Parathyroid adenoma (tissue), 2 donors: ENCODE data around the gene CYYR1.

ENCODE experiments used
- H2AFZ ChIP-seq: fragments of 300-600 bp; sonication (generic); one replicate; pipeline ENCODE4 v1.7.0; 2017; ENCODE audit warnings: antibody characterized with exemption, mild to moderate bottlenecking
- H3K27ac ChIP-seq: fragments of 300-600 bp; sonication (generic); one replicate; pipeline ENCODE4 v1.7.0; 2017
- H3K27me3 ChIP-seq: fragments of 300-600 bp; sonication (generic); one replicate; pipeline ENCODE4 v1.7.0; 2017; ENCODE audit warnings: low read length; ENCODE audit not compliant: control insufficient read depth, insufficient read depth
- H3K36me3 ChIP-seq: fragments of 300-600 bp; sonication (generic); one replicate; pipeline ENCODE4 v1.7.0; 2017; ENCODE audit warnings: low read length; ENCODE audit not compliant: control insufficient read depth, insufficient read depth
- H3K4me1 ChIP-seq: fragments of 300-600 bp; sonication (generic); one replicate; pipeline ENCODE4 v1.7.0; 2017; ENCODE audit warnings: control low read depth
- H3K4me2 ChIP-seq: fragments of 300-600 bp; sonication (generic); one replicate; pipeline ENCODE4 v1.7.0; 2017; ENCODE audit warnings: low read length
- H3K4me3 ChIP-seq: fragments of 300-600 bp; sonication (generic); one replicate; pipeline ENCODE4 v1.7.0; 2017; ENCODE audit warnings: low read depth, low read length
- H3K79me2 ChIP-seq: fragments of 300-600 bp; sonication (generic); one replicate; pipeline ENCODE4 v1.7.0; 2017; ENCODE audit warnings: control low read depth
- H3K9ac ChIP-seq: fragments of 300-600 bp; sonication (generic); one replicate; pipeline ENCODE4 v1.7.0; 2017; ENCODE audit warnings: mild to moderate bottlenecking
- H3K9me3 ChIP-seq: fragments of 300-600 bp; sonication (generic); one replicate; pipeline ENCODE4 v1.7.0; 2017; ENCODE audit warnings: low read length; ENCODE audit not compliant: control insufficient read depth
- TF ChIP-seq, protein P1 (sequence below): fragments of 300-600 bp; sonication (generic); IDR thresholded peaks from one replicate; pipeline ENCODE4 v1.7.0; 2017; ENCODE audit warnings: antibody characterized with exemption, mild to moderate bottlenecking
- donor health status: primary hyperparathyroidism.

CYYR1 gene

DNA sequence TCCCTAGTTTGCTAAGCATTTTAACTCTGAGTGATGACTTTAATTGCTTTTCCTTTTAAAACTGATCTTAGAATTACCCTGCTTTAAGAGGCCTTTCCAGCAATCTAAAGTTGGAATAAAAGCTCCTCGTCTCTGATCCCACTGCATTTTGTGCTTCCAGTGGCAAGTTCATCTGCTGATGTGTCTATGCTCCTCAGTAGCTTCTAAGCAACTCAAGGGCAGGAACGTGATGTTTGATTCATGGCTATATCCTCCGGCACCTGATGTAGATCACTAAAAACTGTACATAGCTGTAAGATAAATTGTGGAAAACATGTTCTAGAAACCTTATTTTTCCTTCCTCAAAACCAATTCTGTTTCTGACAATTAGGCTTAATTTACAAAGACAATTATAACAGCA is 12.5 kb downstream of the CYYR1 start:
- H3K27ac ChIP-seq: no peak overlapping the region
- no peak overlapping the region for H2AFZ ChIP-seq

DNA sequence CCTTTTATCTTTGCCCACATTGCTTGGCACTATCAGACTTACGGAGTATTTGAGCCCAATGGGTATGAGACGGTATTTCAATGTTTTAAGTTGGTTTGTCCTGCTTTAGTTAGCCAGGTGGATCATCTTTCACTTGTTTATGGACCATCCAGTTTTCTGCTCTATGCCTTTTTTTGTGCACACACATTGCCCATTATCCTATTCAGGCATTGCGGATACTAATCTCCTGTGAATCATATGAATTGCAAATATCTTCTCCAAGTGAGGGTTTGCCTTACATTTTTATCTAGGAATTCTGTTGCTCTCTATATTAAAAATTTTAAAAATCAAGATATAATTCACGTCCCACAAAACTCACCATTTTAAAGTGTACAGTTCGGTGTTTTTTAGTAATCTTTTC is 14.0 kb downstream of the CYYR1 start:
- TF ChIP-seq, protein P1, sequence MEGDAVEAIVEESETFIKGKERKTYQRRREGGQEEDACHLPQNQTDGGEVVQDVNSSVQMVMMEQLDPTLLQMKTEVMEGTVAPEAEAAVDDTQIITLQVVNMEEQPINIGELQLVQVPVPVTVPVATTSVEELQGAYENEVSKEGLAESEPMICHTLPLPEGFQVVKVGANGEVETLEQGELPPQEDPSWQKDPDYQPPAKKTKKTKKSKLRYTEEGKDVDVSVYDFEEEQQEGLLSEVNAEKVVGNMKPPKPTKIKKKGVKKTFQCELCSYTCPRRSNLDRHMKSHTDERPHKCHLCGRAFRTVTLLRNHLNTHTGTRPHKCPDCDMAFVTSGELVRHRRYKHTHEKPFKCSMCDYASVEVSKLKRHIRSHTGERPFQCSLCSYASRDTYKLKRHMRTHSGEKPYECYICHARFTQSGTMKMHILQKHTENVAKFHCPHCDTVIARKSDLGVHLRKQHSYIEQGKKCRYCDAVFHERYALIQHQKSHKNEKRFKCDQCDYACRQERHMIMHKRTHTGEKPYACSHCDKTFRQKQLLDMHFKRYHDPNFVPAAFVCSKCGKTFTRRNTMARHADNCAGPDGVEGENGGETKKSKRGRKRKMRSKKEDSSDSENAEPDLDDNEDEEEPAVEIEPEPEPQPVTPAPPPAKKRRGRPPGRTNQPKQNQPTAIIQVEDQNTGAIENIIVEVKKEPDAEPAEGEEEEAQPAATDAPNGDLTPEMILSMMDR: no peak
- no peaks in the 10 kb centered on the region for H3K36me3 ChIP-seq
- H3K9ac ChIP-seq: no peak overlapping the region
- no peak overlapping the region for H3K4me3 ChIP-seq
- no peak overlapping the region for H3K27ac ChIP-seq
- no peak overlapping the region for H3K4me2 ChIP-seq
- no peaks in the 10 kb centered on the region for H3K4me1 ChIP-seq
- H2AFZ ChIP-seq: no peak overlapping the region
- H3K9me3 ChIP-seq: no peaks in the 10 kb centered on the region
- no peaks in the 10 kb centered on the region for H3K79me2 ChIP-seq
- H3K27me3 ChIP-seq: no peaks in the 10 kb centered on the region

More for the DNA sequence above, 12.5 kb downstream of the CYYR1 start:
- no peaks in the 10 kb centered on the region for H3K36me3 ChIP-seq
- H3K9me3 ChIP-seq: no peaks in the 10 kb centered on the region
- H3K27me3 ChIP-seq: no peaks in the 10 kb centered on the region
- TF ChIP-seq, protein P1: no peak
- H3K4me2 ChIP-seq: no peak overlapping the region
- H3K4me1 ChIP-seq: no peaks in the 10 kb centered on the region
- no peak overlapping the region for H3K4me3 ChIP-seq
- H3K9ac ChIP-seq: no peak overlapping the region
- H3K79me2 ChIP-seq: no peaks in the 10 kb centered on the region

DNA sequence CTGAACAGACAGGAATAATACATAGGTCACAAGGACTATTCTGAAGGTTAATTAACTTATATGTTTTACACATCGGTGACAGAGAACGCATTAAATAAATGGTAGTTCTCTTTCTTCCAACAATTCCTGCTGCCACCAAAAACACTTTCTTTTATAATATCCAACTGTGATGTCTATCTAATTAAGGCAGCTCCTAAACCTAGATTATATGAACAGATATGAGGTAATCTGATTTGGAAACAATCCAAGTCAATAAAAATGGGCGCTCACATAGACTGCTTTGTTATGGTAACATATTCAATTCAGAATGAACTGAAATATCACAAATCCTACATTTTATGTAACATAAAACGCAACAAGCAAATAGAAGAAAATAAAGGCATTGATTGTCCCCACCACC is 16.0 kb downstream of the CYYR1 start:
- H3K27ac ChIP-seq: no peak overlapping the region
- no peaks in the 10 kb centered on the region for H3K27me3 ChIP-seq

DNA sequence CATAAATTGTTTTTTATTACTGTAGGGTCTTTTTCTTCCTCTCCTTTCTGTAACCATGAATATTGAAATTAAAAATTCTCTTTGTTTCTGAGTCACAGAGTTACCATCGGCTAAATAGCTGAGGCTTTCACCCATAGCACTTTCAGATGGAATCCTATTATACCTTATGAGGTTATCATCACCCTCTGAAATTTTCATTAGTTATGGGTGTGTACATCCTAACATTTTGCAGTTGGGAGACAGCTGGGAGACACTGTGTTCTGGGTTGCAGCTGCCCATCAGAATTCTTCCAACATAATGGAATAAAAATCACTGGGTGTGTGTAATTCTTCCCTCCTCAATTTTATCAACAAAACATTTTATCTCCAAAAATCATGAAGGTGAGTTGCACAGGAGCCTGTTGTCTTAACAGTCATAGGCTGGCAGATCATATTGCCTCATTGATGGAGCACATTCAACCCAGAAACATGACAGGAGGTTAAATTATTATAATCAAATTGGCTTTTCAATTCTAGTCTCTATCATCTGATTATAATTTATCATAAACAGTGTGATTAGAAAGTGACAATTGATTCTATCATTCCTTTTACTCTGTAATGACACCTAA is 17.4 kb downstream of the CYYR1 start:
- no peak overlapping the region for H3K27ac ChIP-seq
- H2AFZ ChIP-seq: no peak overlapping the region
- no peaks in the 10 kb centered on the region for H3K27me3 ChIP-seq
- no peaks in the 10 kb centered on the region for H3K79me2 ChIP-seq
- no peaks in the 10 kb centered on the region for H3K9me3 ChIP-seq
- H3K4me2 ChIP-seq: no peak overlapping the region
- TF ChIP-seq, protein P1: no peak
- H3K4me1 ChIP-seq: no peaks in the 10 kb centered on the region
- H3K4me3 ChIP-seq: no peak overlapping the region
- H3K9ac ChIP-seq: no peak overlapping the region
- no peaks in the 10 kb centered on the region for H3K36me3 ChIP-seq

More for the DNA sequence above, 16.0 kb downstream of the CYYR1 start:
- no peaks in the 10 kb centered on the region for H3K36me3 ChIP-seq
- no peaks in the 10 kb centered on the region for H3K79me2 ChIP-seq
- no peak overlapping the region for H2AFZ ChIP-seq
- TF ChIP-seq, protein P1: no peak
- H3K9ac ChIP-seq: no peak overlapping the region
- H3K4me1 ChIP-seq: no peaks in the 10 kb centered on the region
- no peak overlapping the region for H3K4me3 ChIP-seq
- no peaks in the 10 kb centered on the region for H3K9me3 ChIP-seq
- no peak overlapping the region for H3K4me2 ChIP-seq

DNA sequence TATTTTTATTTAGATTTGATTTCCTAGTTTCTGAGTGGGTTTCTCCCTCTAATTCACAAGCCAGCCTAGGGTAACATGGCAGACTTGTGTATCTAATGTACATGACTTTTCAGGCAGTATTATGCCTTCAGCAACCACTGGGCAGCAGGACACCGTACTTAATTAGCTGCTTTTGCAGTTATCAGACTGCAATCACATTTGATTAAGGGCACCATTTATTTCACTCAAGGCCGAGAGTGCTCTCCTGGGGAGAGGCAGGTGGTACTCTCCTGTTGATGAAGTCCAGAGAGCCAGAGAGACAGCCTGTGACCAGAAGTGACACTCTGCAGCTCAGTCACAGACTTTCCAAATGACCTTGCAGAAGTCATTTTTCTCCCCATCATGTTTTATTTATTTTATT is 18.7 kb downstream of the CYYR1 start:
- Histone ChIP-seq H3K27me3 (no peaks in the 10 kb centered on the region), H3K36me3 (no peaks in the 10 kb centered on the region), H3K79me2 (no peaks in the 10 kb centered on the region), H3K4me1 (no peaks in the 10 kb centered on the region), H3K27ac (no peak overlapping the region), H3K4me2 (no peak overlapping the region), H2AFZ (no peak overlapping the region), H3K4me3 (no peak overlapping the region), H3K9ac (no peak overlapping the region), H3K9me3 (no peaks in the 10 kb centered on the region)
- TF ChIP-seq, protein P1: no peak
